GM12873 (cell line): ENCODE data around the gene CADM4.

ENCODE experiments used
- CTCF ChIP-seq: IDR thresholded peaks from 2 replicates; pipeline ENCODE4 v1.5.1; 2012; ENCODE audit warnings: low read depth, mild to moderate bottlenecking, moderate library complexity, low read length, control low read depth; ENCODE audit not compliant: insufficient read depth; ENCODE audit errors: missing control alignments

CADM4 gene

GRCh38 chr19:43660301-43660970 is 20.8 kb upstream of the CADM4 start:
- no peak for TF ChIP-seq CTCF

- TF ChIP-seq CTCF: no peak
Observed at GRCh38 chr19:43658494-43658893, 18.8 kb upstream of the CADM4 start.

- no peak for TF ChIP-seq CTCF
Observed at GRCh38 chr19:43658001-43658400, 18.4 kb upstream of the CADM4 start.

- no peak for TF ChIP-seq CTCF
Observed at GRCh38 chr19:43656436-43656835, 16.8 kb upstream of the CADM4 start.

GRCh38 chr19:43652546-43652874 is 12.9 kb upstream of the CADM4 start:
- TF ChIP-seq CTCF: no peak

- peak; percentile 83 for TF ChIP-seq CTCF
Observed at GRCh38 chr19:43651758-43652545, 12.3 kb upstream of the CADM4 start.

- no peak for TF ChIP-seq CTCF
Observed at GRCh38 chr19:43649514-43649913, 9.9 kb upstream of the CADM4 start.
